Measurements from ENCODE around the gene MT1M. TPM values are rescaled to one million over a fixed set of nuclear protein-coding genes. Genes with fewer than 3 reads are reported as not detected.
A peak's percentile ranks its signal among the peaks of the same experiment; 100 is the strongest.

Gene MT1M
- total RNA-seq, 2 donors from 2014 or later: 23.2 to 53.6 TPM

GRCh38 chr16:56625943-56626654 lies 6.4 kb upstream of the MT1M start:
- H3K9me3 ChIP-seq: no peaks in the 10 kb centered on the region
- H3K4me3 ChIP-seq: peak overlapping the region; percentile 77
- TF ChIP-seq CTCF (IDR thresholded peaks at IDR 0.05): no peak
- peaks cover 0 to 5% of the 10 kb centered on the region in 2 donors for H3K4me1 ChIP-seq (ENCODE audit: control insufficient read depth in 1 of 2, low read depth in 2 of 2)
- no peaks in the 10 kb centered on the region for H3K27me3 ChIP-seq (replicated peaks; ENCODE audit: insufficient read depth)
- ATAC-seq (ENCODE audit: insufficient number of reproducible peaks, low FRiP score, low read depth) (peak; percentile 68), DNase-seq (ENCODE audit: low spot score) (peak; percentile 70)
- no peaks in the 10 kb centered on the region for H3K36me3 ChIP-seq
- peak overlapping the region; percentile 95 to 99 for H3K27ac ChIP-seq

GRCh38 chr16:56626685-56627084 lies 5.8 kb upstream of the MT1M start:
- no peak for TF ChIP-seq CTCF (IDR thresholded peaks at IDR 0.05)
- Histone ChIP-seq H3K27me3 (replicated peaks; ENCODE audit: insufficient read depth) (no peaks in the 10 kb centered on the region), H3K36me3 (no peaks in the 10 kb centered on the region), H3K9me3 (no peaks in the 10 kb centered on the region), H3K4me3 (peak overlapping the region; percentile 77), H3K4me1 (ENCODE audit: control insufficient read depth in 1 of 2, low read depth in 2 of 2) (peaks cover 0 to 5% of the 10 kb centered on the region in 2 donors), H3K27ac (peak overlapping the region; percentile 95 to 99)
- DNase-seq (ENCODE audit: low spot score): no peak
- no peak for ATAC-seq (ENCODE audit: insufficient number of reproducible peaks, low FRiP score, low read depth)

- ATAC-seq (ENCODE audit: insufficient number of reproducible peaks, low FRiP score, low read depth): no peak
- Histone ChIP-seq H3K27ac (peak overlapping the region; percentile 37 to 68), H3K36me3 (no peaks in the 10 kb centered on the region), H3K9me3 (no peaks in the 10 kb centered on the region), H3K27me3 (replicated peaks; ENCODE audit: insufficient read depth) (no peaks in the 10 kb centered on the region), H3K4me1 (ENCODE audit: control insufficient read depth in 1 of 2, low read depth in 2 of 2) (peaks cover 0 to 10% of the 10 kb centered on the region in 2 donors), H3K4me3 (no peak overlapping the region)
- no peak for DNase-seq (ENCODE audit: low spot score)
- no peak for TF ChIP-seq CTCF (IDR thresholded peaks at IDR 0.05)
These were observed 3.7 kb upstream of the MT1M start for GRCh38 chr16:56628486-56629350.

GRCh38 chr16:56629531-56629930 lies 2.9 kb upstream of the MT1M start:
- H3K4me3 ChIP-seq: no peak overlapping the region
- no peaks in the 10 kb centered on the region for H3K9me3 ChIP-seq
- DNase-seq (ENCODE audit: low spot score) (no peak), ATAC-seq (ENCODE audit: insufficient number of reproducible peaks, low FRiP score, low read depth) (no peak)
- no peaks in the 10 kb centered on the region for H3K36me3 ChIP-seq
- H3K27me3 ChIP-seq (replicated peaks; ENCODE audit: insufficient read depth): no peaks in the 10 kb centered on the region
- TF ChIP-seq CTCF (IDR thresholded peaks at IDR 0.05): no peak
- peaks cover 0 to 18% of the 10 kb centered on the region in 2 donors for H3K4me1 ChIP-seq (ENCODE audit: control insufficient read depth in 1 of 2, low read depth in 2 of 2)
- peak overlapping the region in 1 of 2 donors; percentile 68 for H3K27ac ChIP-seq

GRCh38 chr16:56630134-56630533 lies 2.3 kb upstream of the MT1M start:
- Histone ChIP-seq H3K36me3 (no peaks in the 10 kb centered on the region), H3K4me1 (ENCODE audit: control insufficient read depth in 1 of 2, low read depth in 2 of 2) (peaks cover 2 to 24% of the 10 kb centered on the region in 2 donors)
- ATAC-seq (ENCODE audit: insufficient number of reproducible peaks, low FRiP score, low read depth): no peak

More at GRCh38 chr16:56630134-56630533, 2.3 kb upstream of the MT1M start:
- Histone ChIP-seq H3K27me3 (replicated peaks; ENCODE audit: insufficient read depth) (no peaks in the 10 kb centered on the region), H3K4me3 (no peak overlapping the region), H3K9me3 (no peaks in the 10 kb centered on the region), H3K27ac (no peak overlapping the region)
- DNase-seq (ENCODE audit: low spot score): no peak
- TF ChIP-seq CTCF (IDR thresholded peaks at IDR 0.05): no peak
